Inflammatory macrophage treated with lipopolysaccharide for 1 hour (primary cell): ENCODE results near the gene SIRPA.
A peak's percentile ranks its signal among the peaks of the same experiment; 100 is the strongest.

Experiments used
- DNase-seq, 2 donors: peaks; one replicate each; pipeline ENCODE4 v3.0.0-alpha.2; 2020 to 2022

Gene SIRPA

DNA sequence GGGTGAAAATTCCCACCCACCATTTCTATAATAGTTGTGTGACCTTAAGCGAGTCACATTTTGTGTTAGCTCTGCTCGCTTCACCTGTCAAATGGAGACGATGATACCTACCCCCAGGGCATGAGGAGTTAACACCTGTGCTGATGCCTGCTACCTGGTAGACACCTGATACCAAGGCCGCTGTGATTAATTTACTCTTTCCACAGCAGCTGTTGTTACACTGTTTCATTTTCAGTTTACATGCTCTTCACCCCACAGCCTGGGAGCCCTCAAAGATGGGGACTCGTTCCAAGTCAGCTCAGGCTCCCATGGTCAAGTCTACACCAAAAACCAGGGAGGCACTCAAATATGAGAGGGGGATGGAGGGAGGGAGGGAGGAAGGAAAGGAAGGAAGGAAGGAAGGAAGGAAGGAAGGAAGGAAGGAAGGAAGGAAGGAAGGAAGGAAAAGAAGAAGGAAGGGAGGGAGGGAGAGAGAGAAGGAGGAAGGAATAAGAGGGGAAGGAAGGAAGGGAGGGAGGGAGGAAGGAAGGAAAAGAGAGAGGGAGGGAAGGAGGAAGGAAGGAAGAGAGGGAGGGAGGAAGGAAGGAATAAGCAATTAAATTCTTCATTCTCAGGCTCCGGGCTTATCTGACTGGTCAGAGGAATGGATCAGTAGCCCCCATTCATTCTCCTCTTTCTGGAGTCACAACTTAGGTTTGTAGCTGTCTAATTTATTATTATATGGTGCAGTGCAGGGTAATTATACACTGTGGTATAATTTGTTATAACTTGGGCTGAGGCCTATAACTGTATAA lies 57.7 kb downstream of the SIRPA start:
- no peak for DNase-seq

DNA sequence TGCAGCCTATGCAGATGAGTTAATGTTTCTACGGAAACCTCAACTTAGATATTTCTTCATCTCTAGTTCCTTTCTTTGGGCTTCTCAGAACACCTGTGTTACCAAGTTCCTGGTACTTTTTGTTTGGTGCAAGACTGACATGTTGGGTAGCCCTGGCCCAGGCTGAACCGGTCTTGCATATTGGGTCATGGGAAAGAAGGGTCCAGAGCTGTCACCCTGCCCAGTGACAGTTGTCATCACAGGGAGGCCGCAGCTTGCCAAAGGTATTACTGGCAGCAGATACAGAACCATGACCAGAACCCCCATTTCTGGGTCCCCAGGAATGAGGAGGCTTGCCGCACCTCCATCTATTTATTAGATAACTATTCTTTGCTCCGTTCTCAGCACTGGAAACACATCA lies 58.4 kb downstream of the SIRPA start:
- DNase-seq: no peak

GRCh38 chr20:1955217-1955616 lies 60.0 kb downstream of the SIRPA start:
- DNase-seq: no peak

- DNase-seq: no peak
These were observed 63.2 kb downstream of the SIRPA start for GRCh38 chr20:1958426-1958825.

- no peak for DNase-seq
These were observed 63.9 kb downstream of the SIRPA start for GRCh38 chr20:1959156-1959555.

DNA sequence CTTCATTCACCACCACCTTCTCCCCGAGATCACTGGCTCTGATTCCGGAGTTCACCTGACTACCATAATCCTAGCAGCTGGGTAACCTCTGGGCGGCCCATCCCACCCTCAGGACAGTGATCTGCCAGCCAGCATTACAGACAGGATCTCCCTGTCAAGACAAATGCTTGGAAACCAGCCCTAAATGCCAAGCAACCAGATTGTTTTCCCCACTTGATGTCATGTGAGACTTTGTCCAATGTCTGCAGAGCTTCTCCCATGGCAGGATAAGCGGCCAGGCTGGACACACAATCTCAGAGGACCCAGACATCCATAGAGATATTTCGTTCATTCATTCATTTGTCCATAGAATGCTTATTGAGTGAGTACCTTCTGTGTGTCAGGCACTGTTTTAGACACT lies 66.2 kb downstream of the SIRPA start:
- DNase-seq: no peak

DNA sequence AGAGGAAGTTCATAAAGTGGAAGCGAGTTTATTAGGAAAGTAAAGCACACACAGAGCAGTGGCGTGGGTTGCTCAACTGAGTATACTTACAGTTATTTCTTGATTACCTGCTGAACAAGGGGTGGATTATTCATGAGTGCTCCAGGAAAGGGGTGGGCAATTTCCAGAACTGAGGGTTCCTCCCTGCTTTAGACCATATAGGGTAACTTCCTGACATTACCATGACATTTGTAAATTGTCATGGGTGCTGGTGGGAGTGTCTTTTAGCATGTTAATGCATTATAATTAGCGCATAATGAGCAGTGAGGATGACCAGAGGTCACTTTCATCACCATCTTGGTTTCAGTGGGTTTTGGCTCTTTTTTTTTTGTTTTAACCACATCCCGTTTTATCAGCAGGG lies 68.9 kb downstream of the SIRPA start:
- peak; percentile 53 to 54 for DNase-seq

GRCh38 chr20:1964659-1965405 lies 69.6 kb downstream of the SIRPA start:
- DNase-seq: no peak

DNA sequence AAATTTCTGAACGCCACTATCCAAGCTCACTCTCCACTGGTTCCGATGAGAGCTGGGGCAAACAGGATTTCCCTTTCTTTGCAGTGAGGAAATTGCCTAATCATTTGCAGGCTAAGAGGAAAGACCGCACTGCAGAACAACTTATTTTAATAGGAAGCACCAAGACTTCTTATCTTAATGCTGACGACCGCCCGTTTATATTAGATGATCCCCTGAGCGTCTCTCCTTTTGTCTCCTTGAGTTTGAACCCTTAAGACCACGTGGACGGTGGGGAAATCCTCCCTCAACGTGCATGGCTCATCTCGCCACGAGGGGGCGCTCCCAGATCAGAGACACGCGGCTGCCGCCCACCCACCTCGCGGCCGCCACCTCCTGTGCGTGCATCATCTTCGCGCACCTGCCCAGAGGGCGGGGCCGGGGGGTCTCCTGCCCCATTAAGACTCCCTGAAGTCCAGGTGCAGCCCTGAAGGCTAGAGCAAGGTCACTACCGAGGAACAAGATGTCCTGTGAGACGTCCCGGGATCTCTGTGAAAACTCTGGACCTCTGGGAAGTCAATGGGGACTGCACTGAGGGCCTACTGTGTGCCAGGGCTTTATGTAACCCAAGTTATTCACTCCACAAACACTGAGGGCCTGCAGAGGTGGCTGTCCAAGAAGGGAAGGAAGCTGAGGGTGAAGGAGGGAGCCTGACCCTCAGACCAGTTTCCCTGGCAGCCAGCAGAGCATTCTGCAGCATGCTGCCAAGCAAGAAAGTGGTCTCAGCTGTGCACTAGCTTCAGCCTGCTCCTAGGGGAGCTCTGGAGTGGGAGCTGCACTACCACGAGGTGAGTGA lies 70.5 kb downstream of the SIRPA start:
- peak; percentile 65 to 70 for DNase-seq

DNA sequence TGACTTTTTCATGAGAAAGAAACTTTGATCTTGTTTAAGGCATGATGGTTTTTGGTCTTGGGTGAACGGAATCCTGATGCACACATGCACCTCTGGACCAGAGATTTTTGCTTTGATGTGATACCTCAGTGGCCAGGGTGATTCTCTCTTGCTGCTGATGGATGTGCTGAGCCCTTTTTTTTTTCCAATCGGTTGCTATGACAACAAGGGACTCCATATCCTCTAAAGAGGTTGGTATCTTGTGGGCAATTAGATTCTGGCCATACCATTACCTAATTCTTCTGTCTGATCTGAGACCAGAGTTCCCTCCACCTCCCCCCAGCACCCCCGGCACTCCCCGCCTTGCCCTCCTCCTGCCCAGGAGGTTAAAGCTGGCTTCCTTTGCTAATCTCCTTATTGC lies 73.8 kb downstream of the SIRPA start:
- no peak for DNase-seq

DNA sequence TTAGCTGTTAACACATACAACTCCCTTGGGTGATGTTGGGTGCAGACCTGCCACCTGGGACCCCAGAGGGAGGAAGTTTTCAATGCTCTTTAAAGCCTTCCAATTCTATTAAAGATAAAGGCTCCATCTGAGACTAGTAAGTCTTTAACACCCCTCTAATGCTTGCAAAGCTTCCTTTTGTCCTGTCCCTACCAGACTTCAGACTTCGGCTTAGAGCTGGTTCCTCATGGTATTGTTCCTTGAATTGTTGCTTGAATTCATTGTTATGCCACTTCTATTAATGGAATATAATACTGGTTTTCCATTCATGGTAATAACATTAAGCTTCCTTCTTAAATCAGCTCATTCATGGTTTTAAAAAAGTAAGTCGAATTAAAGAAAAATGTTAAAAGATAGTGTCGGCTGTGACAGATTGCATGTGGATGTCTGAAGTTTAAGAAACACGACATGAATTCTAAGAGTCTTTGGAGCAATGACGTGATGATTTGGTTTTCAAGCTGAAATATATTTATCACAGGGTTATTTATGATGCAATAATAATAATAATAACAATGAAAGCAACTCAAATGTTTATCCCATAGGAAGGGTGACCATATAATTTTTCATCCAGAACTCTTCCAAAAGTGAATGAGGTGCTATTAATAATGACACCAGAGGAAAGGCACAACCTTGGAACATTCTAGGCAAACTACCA lies 76.8 kb downstream of the SIRPA start:
- DNase-seq: no peak

DNA sequence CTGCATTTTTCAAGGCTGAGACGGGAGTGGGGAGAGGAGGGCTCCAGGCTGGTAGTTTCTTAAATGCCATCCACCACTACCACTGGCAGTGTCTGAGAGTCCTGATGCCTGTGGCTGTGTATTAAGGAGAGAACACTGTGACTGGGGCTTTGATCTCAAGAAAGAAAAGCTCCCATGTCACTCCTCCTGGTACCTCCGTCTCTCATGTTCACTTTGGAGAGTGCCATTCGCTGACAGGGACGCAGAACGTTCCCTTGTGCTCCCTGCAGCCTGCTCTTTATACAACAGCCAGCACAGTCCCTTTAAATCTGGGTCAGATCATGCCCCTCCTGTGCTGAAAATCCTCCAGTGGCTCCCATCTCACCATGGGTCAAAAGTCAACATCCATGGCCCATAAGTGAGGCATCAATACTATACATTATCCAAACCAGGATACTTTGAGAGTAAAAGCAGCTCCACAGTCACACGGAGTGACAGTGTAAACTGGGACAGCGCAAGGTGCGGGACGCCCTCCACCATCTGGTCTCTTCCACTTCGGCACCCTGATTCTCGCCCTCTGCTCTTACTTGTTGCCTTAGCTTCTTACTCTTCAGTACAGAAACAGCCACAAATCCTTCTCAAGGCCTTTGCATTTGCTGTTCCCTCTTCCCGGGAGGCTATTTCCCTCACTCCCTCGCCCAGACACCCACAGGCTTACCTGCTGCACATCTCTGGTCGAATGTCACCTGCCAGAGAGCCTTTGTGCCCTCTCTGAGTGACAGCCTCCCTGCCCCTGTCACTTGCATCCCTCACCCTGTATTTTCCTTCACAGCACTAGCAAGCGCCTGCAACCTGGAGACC lies 78.6 kb downstream of the SIRPA start:
- DNase-seq: no peak

DNA sequence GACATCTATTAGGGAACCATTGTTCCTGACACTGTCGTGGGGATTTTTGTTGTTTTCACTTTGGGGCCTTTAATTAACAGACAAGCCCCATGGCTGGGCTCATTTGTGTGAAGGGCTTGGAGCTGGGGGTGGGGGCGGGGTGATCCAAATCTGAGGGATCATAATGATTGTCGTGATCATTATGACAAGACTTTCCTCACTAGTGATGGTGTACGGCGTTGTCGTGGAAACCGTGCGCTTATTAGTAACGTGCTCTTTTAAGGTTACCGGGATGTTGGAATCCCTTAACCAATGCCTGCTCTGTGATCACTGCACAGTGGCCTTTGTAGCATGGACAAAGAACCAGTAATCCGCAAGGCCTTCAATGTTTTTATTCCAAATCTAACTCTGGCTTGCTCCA lies 80.1 kb downstream of the SIRPA start:
- DNase-seq: no peak

GRCh38 chr20:1979106-1979778 lies 84.0 kb downstream of the SIRPA start:
- DNase-seq: no peak

DNA sequence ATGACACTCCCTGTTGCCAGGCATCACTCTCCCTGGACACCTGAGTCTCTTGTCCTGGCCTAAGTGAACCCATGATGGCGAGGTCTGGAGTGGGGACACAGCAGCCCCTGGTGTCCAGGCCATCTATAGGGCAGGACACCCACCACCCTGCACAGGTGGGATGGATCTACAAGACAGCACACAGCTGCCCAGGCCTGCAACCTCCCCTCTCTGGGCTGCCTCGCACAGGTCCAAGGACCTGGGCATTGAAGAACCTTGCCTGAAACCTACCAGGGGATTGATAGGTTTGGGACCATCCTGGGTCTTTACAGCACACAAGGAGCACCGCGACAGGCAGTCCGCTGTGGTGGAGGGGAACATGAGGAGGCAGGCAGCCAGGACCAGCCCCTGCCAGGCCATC lies 87.5 kb downstream of the SIRPA start:
- no peak for DNase-seq

- peak in 1 of 2 donors; percentile 29 for DNase-seq
These were observed 88.1 kb downstream of the SIRPA start for GRCh38 chr20:1983301-1983700.

DNA sequence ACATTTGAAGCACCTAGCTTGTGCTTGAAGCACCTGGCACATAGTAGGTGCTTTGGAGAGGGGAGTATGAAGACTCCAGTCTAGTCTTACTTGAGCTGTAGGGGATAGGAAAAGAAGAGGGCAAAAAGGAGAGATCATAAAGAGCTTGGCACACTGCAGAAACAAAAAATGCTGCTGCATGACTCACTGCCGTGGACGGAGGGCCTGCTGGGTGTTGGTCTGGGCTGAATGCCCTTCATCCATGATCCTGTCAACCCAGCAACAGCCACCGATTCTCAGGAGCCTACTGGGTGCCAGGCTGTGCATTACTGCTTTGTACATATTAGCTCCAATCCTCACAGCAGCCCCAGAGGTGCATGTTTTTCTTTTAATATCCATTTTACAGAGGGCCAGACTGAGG lies 92.6 kb downstream of the SIRPA start:
- DNase-seq: no peak
